ENCODE measurements around the gene TMOD1. TPM values are rescaled to one million over a fixed set of nuclear protein-coding genes. Genes with fewer than 3 reads are reported as not detected.

Gene TMOD1
- polyA plus RNA-seq, 1 of the 3 experiments (the other 2 are of a cell fraction), result 0.54 TPM

GRCh38 chr9:97504381-97505216 is 3.1 kb downstream of the TMOD1 start (continued):
- TF ChIP-seq SMC3 (IDR thresholded peaks at IDR 0.05; ENCODE audit: low read depth, low read length) (no peak), CHD2 (IDR thresholded peaks at IDR 0.05; ENCODE audit: low read length, partially characterized antibody) (peak; percentile 79), IRF3 (IDR thresholded peaks at IDR 0.05; ENCODE audit: low read depth, low read length) (no peak), GABPA (IDR thresholded peaks at IDR 0.05; ENCODE audit: low read depth) (no peak), FOXJ3 (CRISPR knock-in tag; IDR thresholded peaks at IDR 0.05) (peak; percentile 96), RFX5 (IDR thresholded peaks at IDR 0.05; ENCODE audit: low read length) (peak; percentile 74; the same call in 1 of the 2 replicates), YY1 (IDR thresholded peaks at IDR 0.05; ENCODE audit: low read depth) (no peak), TAF1 (IDR thresholded peaks at IDR 0.05; ENCODE audit: borderline replicate concordance, low read depth, low read length) (no peak), MEF2A (IDR thresholded peaks at IDR 0.05; ENCODE audit: borderline replicate concordance, low read depth) (no peak), TCF12 (IDR thresholded peaks at IDR 0.05) (peak; percentile 78), EP300 (IDR thresholded peaks at IDR 0.05; ENCODE audit: borderline replicate concordance in 1 of 2, low read depth in 1 of 2, low read length in 1 of 2) (peak in 1 of 2 experiments; percentile 98; a peak in 2 of 4 replicates), FOXM1 (IDR thresholded peaks at IDR 0.05; ENCODE audit: low read depth) (no peak)

- H3K36me3 ChIP-seq (replicated peaks in 1 of 2; ENCODE audit: control insufficient read depth in 1 of 2, insufficient read depth in 2 of 2, low read length in 1 of 2), result no peaks in the 10 kb centered on the region
- H4K20me1 ChIP-seq (ENCODE audit: insufficient read depth), result no peaks in the 10 kb centered on the region
- H3K27me3 ChIP-seq (ENCODE audit: insufficient read depth), result peaks cover 42% of the 10 kb centered on the region
- CTCF ChIA-PET, result interaction anchor here (1.2 to 8.5 kb wide), 5 partner anchors 9 to 110 kb away, joined by 3 to 153 read pairs (median 7); no protein-coding TSS in a partner anchor
- WGBS (ENCODE audit: low lambda C conversion rate), result 50% methylated on average over 3 of the region's 3 CpGs
- no peak overlapping the region for H3K9ac ChIP-seq
- H3K4me1 ChIP-seq (ENCODE audit: control insufficient read depth in 1 of 2, insufficient read depth in 2 of 2, low read depth in 1 of 2, low read length in 1 of 2), result peaks cover 0 to 37% of the 10 kb centered on the region in 2 experiments; a peak in 3 of 4 replicates
- H3K9me2 ChIP-seq, result no peaks in the 10 kb centered on the region
- H3K9me3 ChIP-seq, result no peaks in the 10 kb centered on the region
- no peak for DNase-seq
- H3K79me2 ChIP-seq (ENCODE audit: insufficient read depth), result no peaks in the 10 kb centered on the region
- peak overlapping the region; percentile 51 to 100; a peak in 3 of 4 replicates for H3K27ac ChIP-seq (ENCODE audit: low read depth in 2 of 2, low read length in 1 of 2)
- POLR2A ChIA-PET, result interaction anchor here (1.5 to 1.6 kb wide), 2 partner anchors 51 to 56 kb away, joined by 5 to 7 read pairs; no protein-coding TSS in a partner anchor
- no peak overlapping the region for H3K4me2 ChIP-seq
- peak overlapping the region in 1 of 2 experiments; percentile 20; a peak in 1 of 4 replicates for H3K4me3 ChIP-seq (ENCODE audit: low read depth in 2 of 2, low read length in 1 of 2)
- no peak overlapping the region for H2AFZ ChIP-seq (ENCODE audit: low read depth)
- H3F3A ChIP-seq (replicated peaks; ENCODE audit: insufficient read depth), result peaks cover 1% of the 10 kb centered on the region
- TF ChIP-seq ZBTB33 (IDR thresholded peaks at IDR 0.05; ENCODE audit: borderline replicate concordance, low read depth) (no peak), REST (IDR thresholded peaks at IDR 0.05; ENCODE audit: low read depth, low read length) (no peak), FOSL2 (IDR thresholded peaks at IDR 0.05; ENCODE audit: borderline replicate concordance, low read depth) (no peak), USF1 (IDR thresholded peaks at IDR 0.05; ENCODE audit: borderline replicate concordance, low read depth) (no peak), CHD2 (IDR thresholded peaks at IDR 0.05; ENCODE audit: low read length, partially characterized antibody) (no peak), SIN3A (IDR thresholded peaks at IDR 0.05; ENCODE audit: borderline replicate concordance, low read depth, low read length) (no peak), MAX (IDR thresholded peaks at IDR 0.05; ENCODE audit: low read depth) (no peak), GABPA (IDR thresholded peaks at IDR 0.05; ENCODE audit: low read depth) (no peak), TCF12 (IDR thresholded peaks at IDR 0.05) (no peak), CTCF (IDR thresholded peaks at IDR 0.05) (no peak)
Measured at GRCh38 chr9:97505845-97506244, 4.4 kb downstream of the TMOD1 start.
